ENCODE results near the gene DHRSX.
"Not testable (repeated sequence)": the region's sequence is repeated elsewhere in the genome, so short reads cannot be mapped to it uniquely, and the experiment has no call there.

DHRSX gene

GRCh38 chrX:2497961-2498780 is 2.6 kb downstream of the DHRSX start:
- DNase-seq (ENCODE audit: low read depth, low spot score): no peak

DNA sequence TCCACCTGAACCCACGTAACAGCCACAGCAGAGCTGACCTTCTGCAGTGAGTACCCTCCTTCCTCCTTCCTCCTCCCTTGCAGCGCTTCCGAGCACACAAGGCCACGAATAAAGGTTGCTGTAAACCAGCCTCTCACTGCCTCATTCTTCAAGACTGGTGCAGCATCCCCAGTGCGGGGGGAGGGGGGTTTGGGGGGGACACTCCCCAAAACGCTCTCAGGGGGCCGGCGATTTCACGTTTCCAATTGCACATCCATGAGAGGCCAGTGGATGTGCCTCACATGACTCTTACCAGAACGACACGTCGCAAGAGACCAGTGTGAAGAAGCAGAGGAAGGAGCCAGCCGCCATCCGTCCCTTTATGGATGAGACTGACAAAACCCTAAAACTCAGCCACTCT is 5.2 kb downstream of the DHRSX start:
- DNase-seq (ENCODE audit: low read depth, low spot score): no peak

- no peak for DNase-seq (ENCODE audit: low read depth, low spot score)
These were observed 8.1 kb downstream of the DHRSX start for GRCh38 chrX:2492531-2493218.

DNA sequence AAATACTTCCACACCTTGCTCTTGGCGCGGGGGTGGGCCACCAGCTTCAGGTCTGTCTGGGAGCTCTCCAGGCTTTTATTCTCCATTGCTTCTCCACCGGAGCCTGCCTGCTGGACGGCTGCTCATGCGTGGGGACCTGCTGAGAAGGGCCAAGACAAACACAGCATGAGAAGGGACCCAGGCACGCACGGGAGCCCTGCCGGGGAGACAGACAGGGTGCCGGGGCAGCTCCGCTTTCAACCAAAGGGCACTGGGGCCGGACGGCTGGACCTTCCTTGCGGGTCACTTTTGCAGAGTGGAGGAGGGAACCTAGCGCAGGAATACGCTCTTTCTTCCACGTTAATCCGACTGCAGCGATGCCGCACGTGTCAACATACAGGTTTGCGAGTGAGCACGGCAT is 10.1 kb downstream of the DHRSX start:
- DNase-seq (ENCODE audit: low read depth, low spot score): no peak

- no peak for DNase-seq (ENCODE audit: low read depth, low spot score)
These were observed 11.0 kb downstream of the DHRSX start for GRCh38 chrX:2489446-2490445.

GRCh38 chrX:2488621-2489285 is 12.0 kb downstream of the DHRSX start:
- DNase-seq (ENCODE audit: low read depth, low spot score): no peak

GRCh38 chrX:2487366-2487765 is 13.4 kb downstream of the DHRSX start:
- no peak for DNase-seq (ENCODE audit: low read depth, low spot score)

DNA sequence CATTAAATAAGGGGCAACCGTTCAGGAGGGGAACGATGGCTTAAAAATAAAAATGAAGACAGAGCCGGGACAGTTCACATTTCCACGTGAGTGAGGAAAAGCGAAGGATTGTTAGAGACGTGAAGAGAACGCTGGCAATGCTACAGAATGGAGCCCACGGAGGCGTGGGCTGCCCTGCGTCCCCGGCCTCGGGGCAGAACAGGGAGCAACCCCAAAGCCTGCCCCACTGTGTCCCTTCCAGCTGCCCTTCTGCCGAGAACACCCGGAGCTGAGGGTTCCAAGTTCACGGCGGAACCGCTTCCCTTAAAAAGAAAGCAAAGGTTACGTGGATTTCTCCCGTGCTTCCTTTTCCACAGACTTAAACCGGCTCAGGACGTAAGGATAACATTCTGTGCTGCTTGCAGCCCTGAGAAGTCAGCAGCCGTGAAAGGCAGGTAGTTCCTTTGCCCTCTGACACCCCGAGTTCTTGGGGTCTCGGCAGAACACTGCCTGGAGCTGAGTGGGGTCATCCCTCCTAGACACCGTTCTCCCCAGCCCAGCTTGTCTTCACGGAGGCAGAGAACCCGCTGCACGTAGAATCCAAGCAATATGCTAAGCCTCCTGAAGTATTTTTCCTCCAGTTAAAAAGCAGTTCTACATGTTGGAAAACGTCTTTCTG is 14.2 kb downstream of the DHRSX start:
- no peak for DNase-seq (ENCODE audit: low read depth, low spot score)

GRCh38 chrX:2485789-2486345 is 14.9 kb downstream of the DHRSX start:
- no peak for DNase-seq (ENCODE audit: low read depth, low spot score)

GRCh38 chrX:2484721-2485648 is 15.8 kb downstream of the DHRSX start:
- DNase-seq (ENCODE audit: low read depth, low spot score): peak; percentile 69

GRCh38 chrX:2484256-2484655 is 16.5 kb downstream of the DHRSX start:
- no peak for DNase-seq (ENCODE audit: low read depth, low spot score)

DNA sequence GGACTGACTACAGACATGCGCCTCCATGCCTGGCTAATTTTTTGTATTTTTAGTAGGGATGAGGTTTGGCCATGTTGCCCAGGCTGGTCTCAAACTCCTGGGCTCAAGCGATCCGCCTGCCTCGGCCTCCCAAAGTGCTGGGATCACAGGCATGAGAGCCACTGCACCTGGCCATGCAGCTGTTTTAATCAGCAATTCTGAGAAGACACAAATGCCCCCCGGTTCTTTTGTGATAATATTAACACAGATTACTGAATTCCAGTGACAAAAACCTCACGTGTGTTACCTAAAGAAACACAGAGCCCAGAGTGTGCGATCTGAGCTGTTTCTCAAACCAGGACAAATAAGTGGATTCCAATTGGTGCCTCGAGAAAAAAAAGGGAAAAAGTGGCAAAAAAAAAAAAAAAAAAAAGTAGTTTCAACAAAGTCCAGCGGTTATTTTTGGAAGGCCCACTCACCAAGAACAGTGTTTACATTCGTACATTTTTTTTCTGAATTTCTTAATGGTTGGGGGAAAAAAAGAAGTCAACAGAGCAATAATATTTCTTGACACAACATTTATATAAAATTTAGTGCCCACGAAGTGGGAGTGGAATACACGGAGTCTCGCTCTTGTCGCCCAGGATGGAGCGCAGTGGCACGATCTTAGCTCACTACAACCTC is 17.2 kb downstream of the DHRSX start:
- DNase-seq (ENCODE audit: low read depth, low spot score): no peak

GRCh38 chrX:2481597-2481996 is 19.2 kb downstream of the DHRSX start:
- not testable (repeated sequence) for DNase-seq (ENCODE audit: low read depth, low spot score)

DNA sequence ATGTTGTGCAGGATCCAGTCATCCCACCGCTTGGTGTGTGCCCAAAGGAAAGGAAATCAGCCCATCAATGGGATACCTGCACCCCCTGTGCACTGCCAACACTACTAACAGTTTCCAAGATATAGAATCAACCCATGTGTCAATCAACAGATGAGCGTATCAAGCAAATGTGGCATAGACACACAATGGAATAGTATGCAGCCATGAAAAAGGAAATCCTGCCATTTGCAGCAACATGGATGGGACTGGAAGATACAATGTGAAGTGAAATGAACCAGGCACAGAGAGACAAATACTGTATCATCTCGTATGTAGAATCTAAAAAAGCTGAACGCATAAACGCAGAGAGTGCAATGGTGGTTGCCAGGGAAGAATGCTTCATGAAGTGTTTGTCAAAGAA is 20.8 kb downstream of the DHRSX start:
- DNase-seq (ENCODE audit: low read depth, low spot score): not testable (repeated sequence)

DNA sequence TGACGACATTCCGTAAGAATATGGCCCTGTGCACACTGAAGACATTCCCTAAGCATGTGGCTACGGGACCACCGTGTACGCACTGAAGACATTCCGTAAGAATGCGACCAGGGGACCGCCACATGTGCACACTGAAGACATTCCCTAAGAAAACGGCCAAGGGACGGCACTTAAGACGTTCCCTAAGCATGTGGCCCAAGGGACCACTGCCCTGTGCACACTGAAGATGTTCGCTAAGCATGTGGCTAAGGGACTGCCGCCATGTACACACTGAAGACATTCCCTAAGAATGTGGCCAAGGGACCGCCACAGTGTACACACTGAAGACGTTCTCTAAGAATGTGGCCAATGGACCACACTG is 21.4 kb downstream of the DHRSX start:
- no peak for DNase-seq (ENCODE audit: low read depth, low spot score)

DNA sequence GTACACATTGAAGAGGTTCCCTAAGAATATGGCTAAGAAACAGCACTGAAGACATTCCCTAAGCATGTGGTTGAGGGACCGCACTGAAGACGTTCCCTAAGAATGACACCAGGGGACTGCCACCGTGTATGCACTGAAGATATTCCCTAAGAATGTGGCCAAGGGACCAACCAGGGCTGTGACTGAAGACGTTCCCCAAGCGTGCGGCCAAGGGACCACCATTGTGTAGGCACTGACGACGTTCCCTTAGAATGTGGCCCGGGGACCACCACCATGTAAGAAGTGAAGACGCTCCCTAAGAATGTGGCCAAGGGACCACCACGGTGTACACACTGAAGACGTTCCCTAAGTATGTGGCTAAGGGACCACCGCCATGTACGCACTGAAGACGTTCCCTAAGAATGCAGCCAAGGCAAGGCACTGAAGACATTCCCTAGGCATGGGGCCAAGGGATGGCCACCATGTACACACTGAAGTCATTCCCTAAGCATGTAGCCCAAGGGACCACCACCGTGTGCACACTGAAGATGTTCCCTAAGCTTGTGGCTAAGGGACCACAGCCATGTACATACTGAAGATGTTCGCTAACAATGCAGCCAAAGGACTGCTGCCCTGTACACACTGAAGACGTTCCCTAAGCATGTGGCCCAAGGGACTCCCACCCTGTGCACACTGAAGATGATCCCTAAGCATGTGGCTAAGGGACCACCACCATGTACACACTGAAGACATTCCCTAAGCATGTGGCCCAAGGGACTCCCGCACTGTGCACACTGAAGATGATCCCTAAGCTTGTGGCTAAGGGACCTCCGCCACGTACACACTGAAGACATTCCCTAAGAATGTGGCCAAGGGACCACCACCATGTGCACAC is 22.0 kb downstream of the DHRSX start:
- DNase-seq (ENCODE audit: low read depth, low spot score): no peak

GRCh38 chrX:2477313-2477712 is 23.5 kb downstream of the DHRSX start:
- not testable (repeated sequence) for DNase-seq (ENCODE audit: low read depth, low spot score)
